Trophoblast cell (in vitro differentiated cells and primary cell): ENCODE results near the gene CASP12.

ENCODE experiments used
- DNase-seq, 2 donors: peaks; one replicate each; pipeline ENCODE4 v3.0.0-alpha.2; 2016
- H2AFZ ChIP-seq: 2 replicates; pipeline ENCODE4 v1.6.1; 2013; ENCODE audit warnings: low read length, moderate library complexity, mild to moderate bottlenecking; ENCODE audit not compliant: insufficient read depth, poor library complexity
- H2AK5ac ChIP-seq: 2 replicates; pipeline ENCODE4 v1.6.1; 2013; ENCODE audit warnings: mild to moderate bottlenecking, low read length
- H2BK120ac ChIP-seq: 2 replicates; pipeline ENCODE4 v1.6.1; 2013; ENCODE audit warnings: low read length, mild to moderate bottlenecking, moderate library complexity; ENCODE audit not compliant: insufficient read depth, poor library complexity
- H2BK12ac ChIP-seq: 2 replicates; pipeline ENCODE4 v1.6.1; 2013; ENCODE audit warnings: mild to moderate bottlenecking, low read length, moderate library complexity
- H2BK5ac ChIP-seq: 2 replicates; pipeline ENCODE4 v1.6.1; 2013; ENCODE audit warnings: low read length, low read depth, moderate library complexity, mild to moderate bottlenecking; ENCODE audit not compliant: poor library complexity
- H3K14ac ChIP-seq: 2 replicates; pipeline ENCODE4 v1.6.1; 2013; ENCODE audit warnings: mild to moderate bottlenecking, low read length
- H3K18ac ChIP-seq: 2 replicates; pipeline ENCODE4 v1.6.1; 2013; ENCODE audit warnings: mild to moderate bottlenecking, low read length
- H3K23ac ChIP-seq: 2 replicates; pipeline ENCODE4 v1.6.1; 2013; ENCODE audit warnings: low read length
- H3K27ac ChIP-seq: 2 replicates; pipeline ENCODE4 v1.5.1; 2013; ENCODE audit warnings: low read depth, mild to moderate bottlenecking, inconsistent platforms, low read length, moderate library complexity
- H3K27me3 ChIP-seq: 2 replicates; pipeline ENCODE4 v1.6.1; 2013; ENCODE audit warnings: inconsistent platforms, mild to moderate bottlenecking, low read length, moderate library complexity; ENCODE audit not compliant: insufficient read depth
- H3K36me3 ChIP-seq, 2 experiments: 1 replicate in 1 of 2; 2 replicates in 1 of 2; pipeline ENCODE4 v1.6.1; 2013; ENCODE audit warnings: low read length in 2 of 2, mild to moderate bottlenecking in 2 of 2, moderate library complexity in 1 of 2; ENCODE audit not compliant: insufficient read depth in 2 of 2, control insufficient read depth in 1 of 2
- H3K4ac ChIP-seq: 2 replicates; pipeline ENCODE4 v1.6.1; 2013; ENCODE audit warnings: low read depth, mild to moderate bottlenecking, low read length, moderate library complexity
- H3K4me1 ChIP-seq, 2 experiments: 1 replicate in 1 of 2; 2 replicates in 1 of 2; pipeline ENCODE4 v1.6.1; 2013; ENCODE audit warnings: low read length in 2 of 2, mild to moderate bottlenecking in 2 of 2, moderate library complexity in 1 of 2; ENCODE audit not compliant: insufficient read depth in 2 of 2, control insufficient read depth in 1 of 2
- H3K4me2 ChIP-seq: 2 replicates; pipeline ENCODE4 v1.6.1; 2013; ENCODE audit warnings: inconsistent platforms, mild to moderate bottlenecking, low read length, moderate library complexity
- H3K4me3 ChIP-seq: 2 replicates; pipeline ENCODE4 v1.5.1; 2013; ENCODE audit warnings: mild to moderate bottlenecking, low read depth, low read length, inconsistent platforms
- H3K79me1 ChIP-seq: one replicate; pipeline ENCODE4 v1.6.1; 2013; ENCODE audit warnings: low read length
- H3K79me2 ChIP-seq: 2 replicates; pipeline ENCODE4 v1.6.1; 2013; ENCODE audit warnings: low read length, mild to moderate bottlenecking; ENCODE audit not compliant: control insufficient read depth, insufficient read depth, poor library complexity
- H3K9ac ChIP-seq: 2 replicates; pipeline ENCODE4 v1.6.1; 2013; ENCODE audit warnings: mild to moderate bottlenecking, low read length
- H3K9me3 ChIP-seq: 2 replicates; pipeline ENCODE4 v1.6.1; 2013; ENCODE audit warnings: low read depth, mild to moderate bottlenecking, control low read depth, inconsistent platforms, low read length; ENCODE audit not compliant: insufficient read depth
- H4K12ac ChIP-seq: 2 replicates; pipeline ENCODE4 v1.6.1; 2013; ENCODE audit warnings: low read depth, mild to moderate bottlenecking, low read length, moderate library complexity
- H4K8ac ChIP-seq: 2 replicates; pipeline ENCODE4 v1.6.1; 2013; ENCODE audit warnings: low read depth, mild to moderate bottlenecking, low read length, moderate library complexity
- H4K91ac ChIP-seq: one replicate; pipeline ENCODE4 v1.6.1; 2013; ENCODE audit warnings: low read depth, mild to moderate bottlenecking, low read length, moderate library complexity
- WGBS: extraction: QIAGEN DNeasy Blood & Tissue Kit; methylation state at CpG from one replicate; pipeline ENCODE4 v1.1.7; 2013; ENCODE audit warnings: missing lambda C conversion rate; ENCODE audit not compliant: insufficient read length, insufficient coverage; ENCODE audit errors: extremely low coverage; 5-methylcytosine and 5-hydroxymethylcytosine counted together

CASP12 gene

DNA sequence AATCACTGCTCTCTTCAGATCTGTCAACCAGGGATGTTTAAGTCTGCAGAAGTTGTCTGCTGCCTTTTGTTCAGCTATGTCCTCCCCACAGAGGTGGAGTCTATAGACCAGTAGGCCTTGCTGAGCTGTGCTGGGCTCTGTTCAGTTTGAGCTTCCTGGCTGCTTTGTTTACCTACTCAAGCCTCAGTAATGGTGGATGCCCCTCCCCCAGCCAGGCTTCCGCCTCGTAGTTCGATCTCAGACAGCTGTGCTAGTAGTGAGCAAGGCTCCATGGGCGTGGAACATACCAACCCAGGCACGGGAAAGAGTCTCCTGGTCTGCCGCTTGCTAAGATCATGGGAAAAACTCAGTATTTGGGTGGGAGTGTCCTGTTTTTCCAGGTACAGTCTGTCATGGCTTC, 27.6 kb upstream of the CASP12 start:
- Histone ChIP-seq H3K36me3 (peaks cover 0 to 1% of the 10 kb centered on the region in 2 experiments), H3K23ac (no peak overlapping the region), H4K12ac (no peak overlapping the region), H3K27ac (no peak overlapping the region), H3K4me2 (no peak overlapping the region), H3K79me2 (no peaks in the 10 kb centered on the region), H4K8ac (no peak overlapping the region), H3K4me1 (peaks cover 0 to 6% of the 10 kb centered on the region in 2 experiments), H3K14ac (no peak overlapping the region), H2BK5ac (no peak overlapping the region), H3K9me3 (no peaks in the 10 kb centered on the region), H3K4me3 (no peak overlapping the region), H3K9ac (no peak overlapping the region), H2AK5ac (no peak overlapping the region), H3K18ac (no peak overlapping the region), H2AFZ (no peak overlapping the region), H3K4ac (no peak overlapping the region), H4K91ac (no peak overlapping the region), H2BK120ac (no peak overlapping the region), H2BK12ac (no peak overlapping the region), H3K27me3 (no peaks in the 10 kb centered on the region), H3K79me1 (no peaks in the 10 kb centered on the region)
- no peak for DNase-seq
- WGBS = no CpG with 5 or more reads among the region's 6 CpGs

DNA sequence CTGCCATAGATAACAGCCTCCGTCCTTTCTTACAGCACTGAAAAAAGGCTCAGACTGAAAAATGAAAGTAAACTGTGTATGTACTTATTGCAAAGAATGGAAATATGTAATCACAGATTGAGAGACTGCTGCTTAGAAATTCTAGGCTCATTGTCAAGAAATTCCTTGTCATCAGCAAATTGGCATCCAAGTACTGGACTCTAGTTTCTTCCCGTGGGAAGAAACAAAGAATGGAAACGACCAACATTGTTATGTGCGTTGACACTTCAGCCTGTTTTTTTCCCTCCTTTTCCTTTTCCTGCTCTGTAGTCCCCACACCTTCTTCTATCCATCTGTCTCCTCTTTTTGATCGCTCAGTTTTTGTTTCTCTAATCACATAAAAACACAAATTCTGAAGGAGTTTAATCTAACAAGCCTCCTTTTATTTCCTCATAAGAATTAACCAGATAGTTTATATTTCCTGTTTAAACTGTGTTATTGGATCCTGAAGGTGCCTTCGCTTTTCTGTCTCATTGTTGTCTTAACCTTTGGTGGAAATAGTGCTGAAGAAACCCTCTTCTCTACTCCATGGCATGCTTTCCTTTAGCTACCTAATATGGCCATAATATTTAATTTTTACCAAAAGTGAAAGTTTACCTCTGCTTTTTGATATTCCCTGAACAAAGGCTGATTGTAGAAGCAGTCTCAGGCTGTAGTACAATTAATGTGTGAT, 20.0 kb upstream of the CASP12 start:
- Histone ChIP-seq H3K9me3 (no peaks in the 10 kb centered on the region), H2BK12ac (no peak overlapping the region), H3K14ac (no peak overlapping the region), H4K91ac (no peak overlapping the region), H4K12ac (no peak overlapping the region), H3K4me3 (no peak overlapping the region), H3K4me1 (no peaks in the 10 kb centered on the region), H2BK5ac (no peak overlapping the region), H2AK5ac (no peak overlapping the region), H3K18ac (no peak overlapping the region), H2AFZ (no peak overlapping the region), H3K23ac (no peak overlapping the region), H3K27ac (no peak overlapping the region), H3K9ac (no peak overlapping the region), H4K8ac (no peak overlapping the region), H3K79me2 (no peaks in the 10 kb centered on the region), H3K27me3 (no peaks in the 10 kb centered on the region), H3K36me3 (no peaks in the 10 kb centered on the region), H2BK120ac (no peak overlapping the region), H3K4ac (no peak overlapping the region), H3K79me1 (no peaks in the 10 kb centered on the region), H3K4me2 (no peak overlapping the region)
- DNase-seq = peak in 1 of 2 donors; percentile 7
- no CpG with 5 or more reads among the region's 6 CpGs for WGBS

GRCh38 chr11:104917271-104918112, 19.2 kb upstream of the CASP12 start:
- no peak for DNase-seq
- no peak overlapping the region for H2AK5ac ChIP-seq
- H3K36me3 ChIP-seq = no peaks in the 10 kb centered on the region
- no peak overlapping the region for H4K91ac ChIP-seq
- H4K8ac ChIP-seq = no peak overlapping the region
- H3K9me3 ChIP-seq = no peaks in the 10 kb centered on the region
- H3K9ac ChIP-seq = no peak overlapping the region
- H3K27ac ChIP-seq = no peak overlapping the region
- H3K14ac ChIP-seq = no peak overlapping the region
- H2BK12ac ChIP-seq = no peak overlapping the region
- no peaks in the 10 kb centered on the region for H3K79me2 ChIP-seq
- no CpG with 5 or more reads among the region's 4 CpGs for WGBS
- H2AFZ ChIP-seq = no peak overlapping the region
- no peak overlapping the region for H3K4me3 ChIP-seq
- no peaks in the 10 kb centered on the region for H3K79me1 ChIP-seq
- no peak overlapping the region for H3K18ac ChIP-seq
- no peak overlapping the region for H3K4ac ChIP-seq
- H3K27me3 ChIP-seq = no peaks in the 10 kb centered on the region
- no peak overlapping the region for H3K4me2 ChIP-seq
- no peak overlapping the region for H2BK5ac ChIP-seq
- H3K23ac ChIP-seq = no peak overlapping the region
- no peaks in the 10 kb centered on the region for H3K4me1 ChIP-seq
- H2BK120ac ChIP-seq = no peak overlapping the region
- H4K12ac ChIP-seq = no peak overlapping the region

GRCh38 chr11:104916442-104916841, 18.2 kb upstream of the CASP12 start:
- H4K91ac ChIP-seq = no peak overlapping the region
- H3K27ac ChIP-seq = no peak overlapping the region
- H3K79me2 ChIP-seq = no peaks in the 10 kb centered on the region
- no peak overlapping the region for H3K4me2 ChIP-seq
- no peak overlapping the region for H3K23ac ChIP-seq
- DNase-seq = no peak
- H3K18ac ChIP-seq = no peak overlapping the region
- no peaks in the 10 kb centered on the region for H3K79me1 ChIP-seq
- no peak overlapping the region for H4K8ac ChIP-seq
- H3K4me3 ChIP-seq = no peak overlapping the region
- no peaks in the 10 kb centered on the region for H3K27me3 ChIP-seq
- H3K4ac ChIP-seq = no peak overlapping the region
- H4K12ac ChIP-seq = no peak overlapping the region
- H2BK5ac ChIP-seq = no peak overlapping the region
- no peak overlapping the region for H3K9ac ChIP-seq
- no peak overlapping the region for H2AK5ac ChIP-seq
- no peak overlapping the region for H2BK120ac ChIP-seq
- no peak overlapping the region for H3K14ac ChIP-seq
- H3K9me3 ChIP-seq = no peaks in the 10 kb centered on the region
- no peak overlapping the region for H2BK12ac ChIP-seq
- no peaks in the 10 kb centered on the region for H3K36me3 ChIP-seq
- no peak overlapping the region for H2AFZ ChIP-seq
- H3K4me1 ChIP-seq = no peaks in the 10 kb centered on the region
